GM23338 (cell line): ENCODE results near the gene OLIG1. TPM values are rescaled to one million over a fixed set of nuclear protein-coding genes. Genes with fewer than 3 reads are reported as not detected.

Source experiments
- ATAC-seq: fragments of 200-7000 bp; cut with Tn5 transposase; 3 replicates; pipeline ENCODE4 v1.9.1; 2020
- DNase-seq: peaks from one replicate; pipeline ENCODE4 v3.0.0-alpha.2; 2015; ENCODE audit warnings: low spot score
- H2AFZ ChIP-seq: fragments of 200-600 bp; sonication (generic); 2 replicates; pipeline ENCODE4 v1.8.0; 2016; ENCODE audit warnings: antibody characterized with exemption, mild to moderate bottlenecking, moderate library complexity
- H3F3A ChIP-seq: fragments of 200-600 bp; sonication (generic); replicated peaks from 2 replicates; pipeline ENCODE4 v1.8.0; 2017; ENCODE audit warnings: antibody characterized with exemption, mixed run types, low read depth
- H3K27ac ChIP-seq: fragments of 200-600 bp; sonication (generic); 2 replicates; pipeline ENCODE4 v1.6.1; 2016; ENCODE audit warnings: low read depth
- H3K27me3 ChIP-seq: fragments of 200-600 bp; sonication (generic); 2 replicates; pipeline ENCODE4 v1.8.0; 2016; ENCODE audit warnings: mild to moderate bottlenecking, mixed run types, moderate library complexity; ENCODE audit not compliant: insufficient read depth
- H3K36me3 ChIP-seq: fragments of 200-600 bp; sonication (generic); 2 replicates; pipeline ENCODE4 v1.8.0; 2016; ENCODE audit warnings: mild to moderate bottlenecking; ENCODE audit not compliant: insufficient read depth
- H3K4me1 ChIP-seq: fragments of 200-600 bp; sonication (generic); 2 replicates; pipeline ENCODE4 v1.8.0; 2016; ENCODE audit warnings: mild to moderate bottlenecking, moderate library complexity; ENCODE audit not compliant: insufficient read depth
- H3K4me2 ChIP-seq: fragments of 200-600 bp; sonication (generic); 2 replicates; pipeline ENCODE4 v1.7.1; 2017; ENCODE audit warnings: mixed run types
- H3K4me3 ChIP-seq: fragments of 200-600 bp; sonication (generic); 2 replicates; pipeline ENCODE4 v1.6.1; 2016; ENCODE audit warnings: mixed run types
- H3K79me2 ChIP-seq: fragments of 200-600 bp; sonication (generic); replicated peaks from 2 replicates; pipeline ENCODE4 v1.8.0; 2017; ENCODE audit warnings: mild to moderate bottlenecking; ENCODE audit not compliant: insufficient read depth
- H3K9me2 ChIP-seq: fragments of 200-600 bp; sonication (generic); 2 replicates; pipeline ENCODE4 v1.8.0; 2017; ENCODE audit not compliant: insufficient read depth
- H4K20me1 ChIP-seq: fragments of 200-600 bp; sonication (generic); replicated peaks from 2 replicates; pipeline ENCODE4 v1.8.0; 2017; ENCODE audit warnings: mild to moderate bottlenecking; ENCODE audit not compliant: insufficient read depth
- H3K27ac Mint-ChIP-seq: 2 replicates; pipeline ENCODE4 v1.8.0; 2020; ENCODE audit warnings: inconsistent platforms, mild to moderate bottlenecking, moderate library complexity, mixed read lengths
- H3K27me3 Mint-ChIP-seq: 3 replicates; pipeline ENCODE4 v1.8.0; 2022; ENCODE audit warnings: low read depth, mild to moderate bottlenecking, moderate library complexity, mixed read lengths, inconsistent platforms; ENCODE audit not compliant: insufficient read depth, poor library complexity
- H3K36me3 Mint-ChIP-seq: 3 replicates; pipeline ENCODE4 v1.8.0; 2021; ENCODE audit warnings: low read depth, mild to moderate bottlenecking, inconsistent platforms, moderate library complexity, mixed read lengths
- H3K4me1 Mint-ChIP-seq: 3 replicates; pipeline ENCODE4 v1.8.0; 2020; ENCODE audit warnings: mild to moderate bottlenecking, inconsistent platforms, mixed read lengths
- H3K4me3 Mint-ChIP-seq: 3 replicates; pipeline ENCODE4 v1.8.0; 2021; ENCODE audit warnings: moderate library complexity, mild to moderate bottlenecking, inconsistent platforms, mixed read lengths
- H3K9me3 Mint-ChIP-seq: 3 replicates; pipeline ENCODE4 v1.8.0; 2020; ENCODE audit warnings: moderate library complexity, mild to moderate bottlenecking, inconsistent platforms, mixed read lengths
- CREB1 ChIP-seq: fragments of 250-450 bp; sonication (Bioruptor Pico); IDR thresholded peaks from 2 replicates; pipeline ENCODE4 v1.5.0; 2020; ENCODE audit warnings: low read depth, mild to moderate bottlenecking, moderate library complexity
- EZH2 ChIP-seq: fragments of 200-600 bp; sonication (generic); IDR thresholded peaks from one replicate; pipeline ENCODE4 v1.8.0; 2017; ENCODE audit warnings: antibody characterized with exemption, mild to moderate bottlenecking, low read depth; ENCODE audit not compliant: unreplicated experiment
- EZH2phosphoT487 ChIP-seq: fragments of 200-600 bp; sonication (generic); IDR thresholded peaks from one replicate; pipeline ENCODE4 v1.8.1; 2018; ENCODE audit warnings: antibody characterized with exemption; ENCODE audit not compliant: unreplicated experiment
- JUNB ChIP-seq: IDR thresholded peaks from one replicate; pipeline ENCODE4 v1.6.1; 2016; ENCODE audit warnings: antibody characterized with exemption; ENCODE audit not compliant: unreplicated experiment
- REST ChIP-seq: IDR thresholded peaks from one replicate; pipeline ENCODE4 v1.6.1; 2018; ENCODE audit warnings: antibody characterized with exemption; ENCODE audit not compliant: unreplicated experiment
- STAT1 ChIP-seq: IDR thresholded peaks from one replicate; pipeline ENCODE4 v1.6.1; 2016; ENCODE audit warnings: antibody characterized with exemption; ENCODE audit not compliant: unreplicated experiment
- ZNF114 ChIP-seq: fragments of 250-450 bp; sonication (Bioruptor Pico); IDR thresholded peaks from 2 replicates; pipeline ENCODE4 v1.5.0; 2020; ENCODE audit warnings: mild to moderate bottlenecking, moderate library complexity
- ZNF331 ChIP-seq: fragments of 250-450 bp; sonication (Bioruptor Pico); IDR thresholded peaks from 2 replicates; pipeline ENCODE4 v1.5.0; 2020; ENCODE audit warnings: low read depth, mild to moderate bottlenecking, moderate library complexity
- polyA plus RNA-seq: library from polyadenylated mRNA; unstranded; fragments of >200 nt; fragmentation: Nextera tagmentation; extraction: Ambion mirVana; gene quantifications from 2 replicates; pipeline ENCODE4 v1.2.1, GENCODE V29; 2016
- total RNA-seq: library from RNA; depleted of rRNA; stranded (reverse); fragments of >200 nt; shearing (Covaris generic); gene quantifications from 2 replicates; pipeline ENCODE4 v1.2.3, GENCODE V29; 2014
- TF ChIP-seq, protein P1 (sequence below): IDR thresholded peaks from 2 replicates; pipeline ENCODE4 v1.6.1; 2016; ENCODE audit warnings: antibody characterized with exemption

OLIG1 gene
- total and polyA plus RNA-seq, 2 experiments from 2014 or later = 0.14 to 0.81 TPM

GRCh38 chr21:33070998-33071769, 1.2 kb downstream of the OLIG1 start:
- peaks cover 76% of the 10 kb centered on the region for H3K27me3 Mint-ChIP-seq
- Histone ChIP-seq H3K4me2 (peak overlapping the region; percentile 89), H3F3A (peaks cover 5% of the 10 kb centered on the region; the same call in 1 of the 2 replicates), H3K27me3 (peaks cover 96% of the 10 kb centered on the region), H3K4me3 (peak overlapping the region; percentile 63), H3K9me2 (no peaks in the 10 kb centered on the region), H3K4me1 (peaks cover 38% of the 10 kb centered on the region), H2AFZ (peak overlapping the region; percentile 93), H3K27ac (no peak overlapping the region), H4K20me1 (no peaks in the 10 kb centered on the region; the same call in 1 of the 2 replicates), H3K79me2 (no peaks in the 10 kb centered on the region), H3K36me3 (no peaks in the 10 kb centered on the region)
- peaks cover 14% of the 10 kb centered on the region for H3K9me3 Mint-ChIP-seq
- H3K36me3 Mint-ChIP-seq = peaks cover 7% of the 10 kb centered on the region
- H3K27ac Mint-ChIP-seq = no peak overlapping the region
- H3K4me1 Mint-ChIP-seq = peaks cover 49% of the 10 kb centered on the region
- peak; percentile 40 for ATAC-seq
- peak overlapping the region; percentile 72 for H3K4me3 Mint-ChIP-seq
- DNase-seq = peak; percentile 69
- TF ChIP-seq EZH2 (peak; percentile 79), STAT1 (no peak)

GRCh38 chr21:33071770-33072306, 1.9 kb downstream of the OLIG1 start:
- Mint-ChIP-seq H3K36me3 (peaks cover 7% of the 10 kb centered on the region), H3K27me3 (peaks cover 80% of the 10 kb centered on the region), H3K9me3 (peaks cover 14% of the 10 kb centered on the region), H3K4me1 (peaks cover 48% of the 10 kb centered on the region), H3K27ac (no peak overlapping the region), H3K4me3 (peak overlapping the region; percentile 72)
- Histone ChIP-seq H4K20me1 (no peaks in the 10 kb centered on the region; the same call in 1 of the 2 replicates), H3K27ac (no peak overlapping the region), H3K4me1 (peaks cover 44% of the 10 kb centered on the region), H3K36me3 (no peaks in the 10 kb centered on the region), H3K9me2 (no peaks in the 10 kb centered on the region), H3K4me2 (peak overlapping the region; percentile 89), H3K79me2 (no peaks in the 10 kb centered on the region), H3K4me3 (peak overlapping the region; percentile 63), H3F3A (peaks cover 5% of the 10 kb centered on the region; the same call in 1 of the 2 replicates), H2AFZ (peak overlapping the region; percentile 93), H3K27me3 (peaks cover 96% of the 10 kb centered on the region)
- ATAC-seq = peak; percentile 5
- DNase-seq = peak; percentile 60
- TF ChIP-seq JUNB = no peak
- peak; percentile 94 for TF ChIP-seq EZH2
- TF ChIP-seq EZH2phosphoT487 = peak; percentile 56
- 0 out of 2 replicates have a peak, but pooled peaks have one; percentile 10 for TF ChIP-seq ZNF331 (CRISPR knock-in tag)

- H3K27ac Mint-ChIP-seq = no peak overlapping the region
- H3K27me3 ChIP-seq = peaks cover 82% of the 10 kb centered on the region
- no peaks in the 10 kb centered on the region for H3K9me2 ChIP-seq
- H3K4me2 ChIP-seq = no peak overlapping the region
- peaks cover 48% of the 10 kb centered on the region for H3K4me1 ChIP-seq
- no peaks in the 10 kb centered on the region; the same call in 1 of the 2 replicates for H4K20me1 ChIP-seq
- no peak overlapping the region for H3K4me3 ChIP-seq
- H2AFZ ChIP-seq = no peak overlapping the region
- no peak for ATAC-seq
- no peaks in the 10 kb centered on the region for H3K79me2 ChIP-seq
- H3K4me3 Mint-ChIP-seq = no peak overlapping the region
- H3K4me1 Mint-ChIP-seq = peaks cover 54% of the 10 kb centered on the region
- peaks cover 12% of the 10 kb centered on the region for H3K9me3 Mint-ChIP-seq
- H3K27ac ChIP-seq = no peak overlapping the region
- DNase-seq = no peak
- H3K36me3 ChIP-seq = no peaks in the 10 kb centered on the region
- H3K36me3 Mint-ChIP-seq = peaks cover 7% of the 10 kb centered on the region
- peaks cover 85% of the 10 kb centered on the region for H3K27me3 Mint-ChIP-seq
- H3F3A ChIP-seq = peaks cover 5% of the 10 kb centered on the region; the same call in 1 of the 2 replicates
- no peak for TF ChIP-seq CREB1 (CRISPR knock-in tag)
- no peak for TF ChIP-seq ZNF114 (CRISPR knock-in tag)
- TF ChIP-seq REST = no peak
- TF ChIP-seq, protein P1, sequence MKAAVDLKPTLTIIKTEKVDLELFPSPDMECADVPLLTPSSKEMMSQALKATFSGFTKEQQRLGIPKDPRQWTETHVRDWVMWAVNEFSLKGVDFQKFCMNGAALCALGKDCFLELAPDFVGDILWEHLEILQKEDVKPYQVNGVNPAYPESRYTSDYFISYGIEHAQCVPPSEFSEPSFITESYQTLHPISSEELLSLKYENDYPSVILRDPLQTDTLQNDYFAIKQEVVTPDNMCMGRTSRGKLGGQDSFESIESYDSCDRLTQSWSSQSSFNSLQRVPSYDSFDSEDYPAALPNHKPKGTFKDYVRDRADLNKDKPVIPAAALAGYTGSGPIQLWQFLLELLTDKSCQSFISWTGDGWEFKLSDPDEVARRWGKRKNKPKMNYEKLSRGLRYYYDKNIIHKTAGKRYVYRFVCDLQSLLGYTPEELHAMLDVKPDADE = no peak
Observed at GRCh38 chr21:33073636-33074035, 3.7 kb downstream of the OLIG1 start.
